ENCODE results near the gene NCAPD2. TPM values are rescaled to one million over a fixed set of nuclear protein-coding genes. Genes with fewer than 3 reads are reported as not detected.

NCAPD2 gene
- total RNA-seq, 1 experiment from 2014 or later = 114 TPM

DNA sequence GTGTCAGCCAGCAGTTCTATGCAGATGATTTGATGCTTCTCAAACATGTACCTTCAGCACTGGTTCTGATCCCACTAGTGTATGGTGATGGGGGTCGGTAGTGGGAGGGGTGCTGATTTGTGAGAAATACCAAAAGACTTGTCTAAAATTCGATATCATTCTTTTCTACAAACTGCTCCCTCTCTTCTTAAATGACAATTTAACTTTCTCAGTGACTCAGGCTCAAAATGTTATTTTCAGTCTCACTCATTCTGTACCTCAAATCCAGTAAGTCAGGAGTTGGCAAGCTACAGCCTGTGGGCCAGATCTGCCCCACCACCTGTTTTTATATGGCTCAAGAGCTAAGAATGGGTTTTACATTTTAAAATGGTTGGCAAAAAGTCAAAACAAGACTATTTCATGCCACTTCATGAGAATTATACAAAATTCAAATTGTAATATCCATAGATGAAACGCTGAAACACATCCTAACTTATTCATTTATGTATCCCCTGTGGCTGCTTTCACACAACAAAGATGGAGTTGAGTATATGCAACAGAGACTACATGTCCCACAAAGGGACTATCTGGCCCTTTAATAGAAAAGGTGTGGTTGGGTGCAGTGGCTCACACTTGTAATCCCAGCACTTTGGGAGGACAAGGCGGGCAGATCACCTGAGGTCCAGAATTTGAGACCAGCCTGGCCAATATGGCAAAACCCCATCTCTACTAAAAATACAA, 80.8 kb downstream of the NCAPD2 start:
- Histone ChIP-seq H3K4ac (ENCODE audit: low read depth, low read length) (no peak overlapping the region), H3K56ac (ENCODE audit: insufficient read length, low read depth, low read length) (no peak overlapping the region), H3T11ph (ENCODE audit: low read length) (no peak overlapping the region), H2BK120ac (ENCODE audit: low read depth, low read length, poor library complexity, severe bottlenecking) (no peak overlapping the region), H3K4me2 (ENCODE audit: insufficient read depth, insufficient read length, low read length) (no peak overlapping the region), H4K5ac (ENCODE audit: insufficient read length, low read depth, low read length) (no peak overlapping the region), H2AK5ac (ENCODE audit: insufficient read length, low read length) (no peak overlapping the region), H2BK20ac (ENCODE audit: low read depth, low read length, poor library complexity, severe bottlenecking) (no peak overlapping the region), H2AFZ (ENCODE audit: low read length) (no peak overlapping the region), H3K23ac (ENCODE audit: insufficient read length, low read depth, low read length) (no peak overlapping the region), H3K18ac (ENCODE audit: insufficient read length, low read depth, low read length) (no peak overlapping the region), H2BK12ac (ENCODE audit: insufficient read length, low read depth, low read length) (no peak overlapping the region), H3K23me2 (ENCODE audit: insufficient read length, low read depth, low read length, poor library complexity, severe bottlenecking) (no peaks in the 10 kb centered on the region), H2BK15ac (ENCODE audit: low read depth, low read length) (no peak overlapping the region), H4K91ac (ENCODE audit: insufficient read length, low read depth, low read length) (no peak overlapping the region), H4K20me1 (ENCODE audit: control insufficient read depth, insufficient read depth, insufficient read length) (no peaks in the 10 kb centered on the region), H3K9me3 (ENCODE audit: control insufficient read depth, low read depth, low read length) (no peaks in the 10 kb centered on the region), H3K9ac (ENCODE audit: extremely low read depth, insufficient read length, low read length) (no peak overlapping the region), H2BK5ac (ENCODE audit: insufficient read length, low read length) (no peak overlapping the region), H4K8ac (replicated peaks; ENCODE audit: insufficient read length, low read depth, low read length) (no peak overlapping the region), H3K4me1 (ENCODE audit: insufficient read depth, low read length) (no peaks in the 10 kb centered on the region), H3K27me3 (ENCODE audit: insufficient read depth, low read length) (no peaks in the 10 kb centered on the region), H3K27ac (ENCODE audit: insufficient read length, low read depth, low read length) (no peak overlapping the region), H3K79me1 (ENCODE audit: insufficient read depth, low read depth, low read length, poor library complexity, severe bottlenecking) (no peaks in the 10 kb centered on the region), H3K14ac (ENCODE audit: insufficient read depth, low read length) (no peak overlapping the region), H3K79me2 (ENCODE audit: insufficient read depth, low read length) (no peaks in the 10 kb centered on the region)
- Mint-ChIP-seq H3K4me1 (peaks cover 6 to 7% of the 10 kb centered on the region in 2 experiments), H3K27ac (no peak overlapping the region), H3K4me3 (no peak overlapping the region), H3K36me3 (ENCODE audit: insufficient read depth in 1 of 3, low read depth in 3 of 3) (peaks cover 60 to 98% (median 79%) of the 10 kb centered on the region in 3 experiments), H3K9me3 (no peaks in the 10 kb centered on the region), H3K27me3 (ENCODE audit: low read depth) (no peaks in the 10 kb centered on the region)
- no peak for DNase-seq
- TF ChIP-seq, protein P1, sequence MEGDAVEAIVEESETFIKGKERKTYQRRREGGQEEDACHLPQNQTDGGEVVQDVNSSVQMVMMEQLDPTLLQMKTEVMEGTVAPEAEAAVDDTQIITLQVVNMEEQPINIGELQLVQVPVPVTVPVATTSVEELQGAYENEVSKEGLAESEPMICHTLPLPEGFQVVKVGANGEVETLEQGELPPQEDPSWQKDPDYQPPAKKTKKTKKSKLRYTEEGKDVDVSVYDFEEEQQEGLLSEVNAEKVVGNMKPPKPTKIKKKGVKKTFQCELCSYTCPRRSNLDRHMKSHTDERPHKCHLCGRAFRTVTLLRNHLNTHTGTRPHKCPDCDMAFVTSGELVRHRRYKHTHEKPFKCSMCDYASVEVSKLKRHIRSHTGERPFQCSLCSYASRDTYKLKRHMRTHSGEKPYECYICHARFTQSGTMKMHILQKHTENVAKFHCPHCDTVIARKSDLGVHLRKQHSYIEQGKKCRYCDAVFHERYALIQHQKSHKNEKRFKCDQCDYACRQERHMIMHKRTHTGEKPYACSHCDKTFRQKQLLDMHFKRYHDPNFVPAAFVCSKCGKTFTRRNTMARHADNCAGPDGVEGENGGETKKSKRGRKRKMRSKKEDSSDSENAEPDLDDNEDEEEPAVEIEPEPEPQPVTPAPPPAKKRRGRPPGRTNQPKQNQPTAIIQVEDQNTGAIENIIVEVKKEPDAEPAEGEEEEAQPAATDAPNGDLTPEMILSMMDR (conservative IDR thresholded peaks at IDR 0.05) = no peak
- no CpG with 5 or more reads among the region's 4 CpGs for WGBS (ENCODE audit: extremely low coverage, insufficient read length, low lambda C conversion rate)

Measured in H9 (cell line).